Mesothelial cell of epicardium (in vitro differentiated cells): ENCODE measurements around the gene CTTNBP2. TPM values are rescaled to one million over a fixed set of nuclear protein-coding genes. Genes with fewer than 3 reads are reported as not detected.

Experiments
- DNase-seq, 2 experiments: peaks; one replicate each; pipeline ENCODE4 v3.0.0; 2021; ENCODE audit warnings: low spot score in 2 of 2; ENCODE audit not compliant: unreplicated experiment in 2 of 2
- H3K27ac Mint-ChIP-seq: 2 replicates; pipeline ENCODE4 v1.8.0; 2021; ENCODE audit warnings: mixed read lengths
- H3K27me3 Mint-ChIP-seq: 2 replicates; pipeline ENCODE4 v1.8.0; 2021; ENCODE audit warnings: low read depth, mixed read lengths
- H3K36me3 Mint-ChIP-seq: 2 replicates; pipeline ENCODE4 v1.8.0; 2021; ENCODE audit warnings: mixed read lengths
- H3K4me1 Mint-ChIP-seq: 2 replicates; pipeline ENCODE4 v1.8.0; 2021; ENCODE audit warnings: mixed read lengths
- H3K4me3 Mint-ChIP-seq: 2 replicates; pipeline ENCODE4 v1.8.0; 2021; ENCODE audit warnings: mild to moderate bottlenecking, moderate library complexity, mixed read lengths
- H3K9me3 Mint-ChIP-seq: 2 replicates; pipeline ENCODE4 v1.8.0; 2021; ENCODE audit warnings: mixed read lengths
- total RNA-seq: library from RNA; stranded (reverse); gene quantifications from 3 replicates; pipeline ENCODE4 v1.2.1, GENCODE V29; 2021
- TF ChIP-seq, protein P1 (sequence below): fragments of 200-600 bp; sonication (generic); IDR thresholded peaks from one replicate; pipeline ENCODE4 v1.5.0; 2021; ENCODE audit warnings: antibody characterized with exemption; ENCODE audit not compliant: unreplicated experiment

Gene CTTNBP2
- total RNA-seq, 1 donor from 2014 or later = 12.1 TPM

DNA sequence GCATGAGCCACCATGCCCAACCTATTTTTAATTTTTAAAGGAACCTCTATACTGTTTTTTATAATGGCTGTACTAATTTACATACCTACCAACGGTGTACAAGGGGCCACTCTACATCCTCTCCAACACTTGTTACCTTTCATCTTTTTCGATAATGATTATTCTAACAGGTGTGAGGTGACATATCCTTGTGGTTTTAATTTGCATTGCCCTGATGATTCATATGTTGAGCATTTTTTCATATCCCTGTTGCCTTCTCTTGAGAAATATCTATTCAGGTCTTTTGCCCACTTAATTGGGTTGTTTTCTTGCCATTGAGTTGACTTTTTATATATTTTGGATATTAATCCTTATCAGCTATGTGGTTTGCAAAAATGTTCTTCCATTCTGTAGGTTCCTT, 167.0 kb downstream of the CTTNBP2 start:
- H3K9me3 Mint-ChIP-seq = peaks cover 3% of the 10 kb centered on the region
- H3K36me3 Mint-ChIP-seq = peaks cover 2% of the 10 kb centered on the region
- no peaks in the 10 kb centered on the region for H3K27me3 Mint-ChIP-seq
- H3K27ac Mint-ChIP-seq = no peak overlapping the region
- TF ChIP-seq, protein P1, sequence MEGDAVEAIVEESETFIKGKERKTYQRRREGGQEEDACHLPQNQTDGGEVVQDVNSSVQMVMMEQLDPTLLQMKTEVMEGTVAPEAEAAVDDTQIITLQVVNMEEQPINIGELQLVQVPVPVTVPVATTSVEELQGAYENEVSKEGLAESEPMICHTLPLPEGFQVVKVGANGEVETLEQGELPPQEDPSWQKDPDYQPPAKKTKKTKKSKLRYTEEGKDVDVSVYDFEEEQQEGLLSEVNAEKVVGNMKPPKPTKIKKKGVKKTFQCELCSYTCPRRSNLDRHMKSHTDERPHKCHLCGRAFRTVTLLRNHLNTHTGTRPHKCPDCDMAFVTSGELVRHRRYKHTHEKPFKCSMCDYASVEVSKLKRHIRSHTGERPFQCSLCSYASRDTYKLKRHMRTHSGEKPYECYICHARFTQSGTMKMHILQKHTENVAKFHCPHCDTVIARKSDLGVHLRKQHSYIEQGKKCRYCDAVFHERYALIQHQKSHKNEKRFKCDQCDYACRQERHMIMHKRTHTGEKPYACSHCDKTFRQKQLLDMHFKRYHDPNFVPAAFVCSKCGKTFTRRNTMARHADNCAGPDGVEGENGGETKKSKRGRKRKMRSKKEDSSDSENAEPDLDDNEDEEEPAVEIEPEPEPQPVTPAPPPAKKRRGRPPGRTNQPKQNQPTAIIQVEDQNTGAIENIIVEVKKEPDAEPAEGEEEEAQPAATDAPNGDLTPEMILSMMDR = no peak
- no peak overlapping the region for H3K4me3 Mint-ChIP-seq
- no peak for DNase-seq
- no peaks in the 10 kb centered on the region for H3K4me1 Mint-ChIP-seq

DNA sequence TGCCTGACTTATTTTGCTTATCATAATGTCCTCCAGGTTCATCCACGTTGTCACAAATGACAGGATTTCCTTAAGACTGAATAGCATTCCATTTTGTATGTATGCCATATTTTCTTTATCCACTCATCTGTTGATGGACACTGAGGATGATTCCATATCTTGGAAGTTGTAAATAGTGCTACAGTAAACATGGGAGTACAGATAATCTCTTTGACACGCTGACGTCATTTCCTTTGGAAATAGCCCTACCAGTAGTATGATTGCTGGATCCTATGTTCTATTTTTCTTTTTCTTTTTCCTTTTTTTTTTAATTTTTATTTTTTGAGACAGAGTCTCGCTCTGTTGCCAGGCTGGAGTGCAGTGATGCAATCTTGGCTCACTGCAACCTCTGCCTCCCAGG, 167.6 kb downstream of the CTTNBP2 start:
- Mint-ChIP-seq H3K9me3 (peaks cover 3% of the 10 kb centered on the region), H3K36me3 (peaks cover 2% of the 10 kb centered on the region), H3K27ac (no peak overlapping the region), H3K27me3 (no peaks in the 10 kb centered on the region), H3K4me3 (no peak overlapping the region), H3K4me1 (no peaks in the 10 kb centered on the region)
- no peak for DNase-seq
- TF ChIP-seq, protein P1 = no peak

DNA sequence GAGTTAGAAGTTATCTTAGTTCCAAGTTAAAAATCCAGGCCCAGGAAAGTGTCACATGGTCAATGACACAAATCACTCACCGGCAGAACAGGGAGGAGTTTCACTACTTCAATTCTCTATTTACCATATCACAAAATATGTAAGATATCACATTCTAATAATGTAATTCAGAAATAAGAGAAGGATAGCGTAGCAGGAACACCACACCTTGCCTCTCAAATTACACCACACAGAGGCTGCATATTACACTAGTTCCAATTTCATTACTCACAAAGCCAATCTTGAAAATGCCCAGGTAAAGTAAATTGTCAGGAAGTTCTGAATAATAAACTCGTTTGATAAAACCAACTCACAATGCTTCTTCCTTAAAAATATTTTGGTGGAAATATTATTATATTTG, 169.2 kb downstream of the CTTNBP2 start:
- TF ChIP-seq, protein P1 = no peak
- peaks cover 2% of the 10 kb centered on the region for H3K36me3 Mint-ChIP-seq
- no peak for DNase-seq
- no peak overlapping the region for H3K27ac Mint-ChIP-seq
- H3K4me1 Mint-ChIP-seq = no peaks in the 10 kb centered on the region
- peaks cover 3% of the 10 kb centered on the region for H3K9me3 Mint-ChIP-seq
- no peaks in the 10 kb centered on the region for H3K27me3 Mint-ChIP-seq
- H3K4me3 Mint-ChIP-seq = no peak overlapping the region

DNA sequence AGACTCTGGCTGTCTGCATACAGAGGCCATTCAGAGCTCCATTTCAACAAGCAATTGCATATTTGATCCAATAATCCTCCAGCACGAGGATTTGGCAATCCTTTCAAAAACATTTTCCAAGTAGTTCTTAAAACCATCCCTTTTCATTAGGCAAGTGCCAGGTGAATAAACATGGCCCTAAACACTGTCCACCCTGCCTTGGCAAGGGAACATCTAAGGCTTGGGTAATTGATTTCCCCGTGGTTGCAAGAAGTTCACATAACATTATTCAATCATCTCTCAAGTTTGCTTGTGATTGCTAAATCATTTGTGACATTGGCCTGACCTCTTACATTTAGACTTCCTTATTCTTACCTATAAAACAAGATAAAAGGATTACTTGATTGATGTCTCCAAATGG, 175.2 kb downstream of the CTTNBP2 start:
- H3K27ac Mint-ChIP-seq = no peak overlapping the region
- no peak for DNase-seq
- H3K36me3 Mint-ChIP-seq = no peaks in the 10 kb centered on the region
- no peak overlapping the region for H3K4me3 Mint-ChIP-seq
- TF ChIP-seq, protein P1 = no peak
- no peaks in the 10 kb centered on the region for H3K4me1 Mint-ChIP-seq
- no peaks in the 10 kb centered on the region for H3K27me3 Mint-ChIP-seq
- H3K9me3 Mint-ChIP-seq = peaks cover 5% of the 10 kb centered on the region

DNA sequence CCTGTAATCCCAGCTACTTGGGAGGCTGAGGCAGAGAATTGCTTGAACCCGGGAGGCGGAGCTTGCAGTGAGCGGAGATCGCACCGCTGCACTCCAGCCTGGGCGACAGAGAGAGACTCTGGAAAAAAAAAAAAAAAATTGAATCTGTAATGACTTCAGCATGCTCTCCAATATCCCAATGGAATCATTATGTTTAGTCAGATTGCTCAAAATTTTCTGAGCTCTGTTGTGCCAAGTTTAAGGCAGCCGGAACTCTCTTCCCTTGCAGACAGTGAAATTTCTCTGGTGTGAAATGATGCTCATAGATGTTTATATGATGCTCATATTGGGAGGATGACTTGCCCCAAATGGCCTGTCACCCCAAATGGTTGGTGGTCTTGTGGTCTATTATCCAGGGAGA, 180.9 kb downstream of the CTTNBP2 start:
- TF ChIP-seq, protein P1 = no peak
- Mint-ChIP-seq H3K27me3 (no peaks in the 10 kb centered on the region), H3K4me1 (no peaks in the 10 kb centered on the region), H3K4me3 (no peak overlapping the region), H3K27ac (no peak overlapping the region), H3K36me3 (no peaks in the 10 kb centered on the region), H3K9me3 (peaks cover 15% of the 10 kb centered on the region)
- no peak for DNase-seq

DNA sequence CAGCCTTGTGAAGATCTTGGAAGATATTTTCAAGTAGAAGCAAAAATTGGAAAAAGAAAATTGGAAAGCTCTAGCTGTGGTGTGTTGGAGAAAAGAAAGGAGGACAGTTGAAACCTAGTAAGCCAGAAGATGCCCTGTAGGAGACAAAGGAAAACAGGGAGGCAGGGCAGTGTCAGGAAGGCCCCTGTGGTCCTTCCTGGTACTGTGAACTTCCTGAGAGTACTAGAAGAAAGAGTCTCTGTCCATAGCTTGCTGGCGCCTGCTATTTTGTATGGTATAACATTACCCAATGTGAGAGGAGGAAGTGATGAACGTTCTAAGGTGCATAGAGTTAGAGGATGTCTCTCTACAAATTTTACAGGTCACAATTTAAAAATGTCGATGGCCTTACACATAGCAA, 183.1 kb downstream of the CTTNBP2 start:
- Mint-ChIP-seq H3K27me3 (no peaks in the 10 kb centered on the region), H3K36me3 (no peaks in the 10 kb centered on the region), H3K4me1 (peaks cover 10% of the 10 kb centered on the region), H3K4me3 (no peak overlapping the region), H3K9me3 (peaks cover 15% of the 10 kb centered on the region), H3K27ac (no peak overlapping the region)
- no peak for DNase-seq
- TF ChIP-seq, protein P1 = no peak
